Central memory CD4-positive, alpha-beta T cell (primary cell): ENCODE measurements around the gene KCNAB1.

ENCODE experiments used
- DNase-seq: peaks from one replicate; pipeline ENCODE4 v3.0.0; 2022

The KCNAB1 gene

GRCh38 chr3:156416846-156417558, 296.6 kb downstream of the KCNAB1 start:
- no peak for DNase-seq

GRCh38 chr3:156417559-156418132, 297.3 kb downstream of the KCNAB1 start:
- DNase-seq = no peak

GRCh38 chr3:156418428-156418827, 298.1 kb downstream of the KCNAB1 start:
- DNase-seq = no peak

GRCh38 chr3:156421534-156421933, 301.2 kb downstream of the KCNAB1 start:
- DNase-seq = no peak

GRCh38 chr3:156424758-156425157, 304.4 kb downstream of the KCNAB1 start:
- no peak for DNase-seq

- no peak for DNase-seq
Observed at GRCh38 chr3:156425651-156426050, 305.3 kb downstream of the KCNAB1 start.

GRCh38 chr3:156429125-156429524, 308.7 kb downstream of the KCNAB1 start:
- no peak for DNase-seq

- DNase-seq = no peak
Observed at GRCh38 chr3:156431334-156432124, 311.2 kb downstream of the KCNAB1 start.

GRCh38 chr3:156432563-156432962, 312.2 kb downstream of the KCNAB1 start:
- DNase-seq = no peak

- DNase-seq = no peak
Observed at GRCh38 chr3:156433138-156433537, 312.8 kb downstream of the KCNAB1 start.

GRCh38 chr3:156433910-156434309, 313.5 kb downstream of the KCNAB1 start:
- no peak for DNase-seq

GRCh38 chr3:156434921-156435320, 314.5 kb downstream of the KCNAB1 start:
- DNase-seq = no peak

GRCh38 chr3:156443079-156443478, 322.7 kb downstream of the KCNAB1 start:
- no peak for DNase-seq

- DNase-seq = no peak
Observed at GRCh38 chr3:156445117-156446090, 325.0 kb downstream of the KCNAB1 start.

GRCh38 chr3:156448300-156448699, 327.9 kb downstream of the KCNAB1 start:
- peak; percentile 9 for DNase-seq

GRCh38 chr3:156449710-156450574, 329.6 kb downstream of the KCNAB1 start:
- DNase-seq = no peak

- DNase-seq = no peak
Observed at GRCh38 chr3:156455839-156456238, 335.5 kb downstream of the KCNAB1 start.

GRCh38 chr3:156456771-156457224, 336.4 kb downstream of the KCNAB1 start:
- no peak for DNase-seq

- DNase-seq = no peak
Observed at GRCh38 chr3:156459434-156459833, 339.1 kb downstream of the KCNAB1 start.

GRCh38 chr3:156460206-156460611, 339.8 kb downstream of the KCNAB1 start:
- DNase-seq = no peak

- no peak for DNase-seq
Observed at GRCh38 chr3:156461889-156462288, 341.5 kb downstream of the KCNAB1 start.

- no peak for DNase-seq
Observed at GRCh38 chr3:156463123-156463522, 342.7 kb downstream of the KCNAB1 start.
